Retinal pigment epithelial cell (primary cell): ENCODE results near the gene MACIR.

Experiments used
- DNase-seq: peaks from one replicate; pipeline ENCODE4 v3.0.0-alpha.2; 2010; ENCODE audit warnings: low read depth
- H3K4me3 ChIP-seq: 2 replicates; pipeline ENCODE4 v1.5.1; 2011; ENCODE audit warnings: mild to moderate bottlenecking, low read length, control low read depth, moderate library complexity
- CTCF ChIP-seq: conservative IDR thresholded peaks from 2 replicates; pipeline ENCODE4 v1.5.1; 2011; ENCODE audit warnings: low read depth, low read length, control low read depth, inconsistent platforms

Gene MACIR

GRCh38 chr5:103327451-103327850, 68.9 kb downstream of the MACIR start:
- no peak overlapping the region for H3K4me3 ChIP-seq
- TF ChIP-seq CTCF: no peak
- DNase-seq: no peak

- no peak for TF ChIP-seq CTCF
- DNase-seq: no peak
- no peak overlapping the region for H3K4me3 ChIP-seq
Measured at GRCh38 chr5:103327893-103328292, 69.3 kb downstream of the MACIR start.
